ENCODE results near the gene OR10H4.
"Not testable (repeated sequence)": the region's sequence is repeated elsewhere in the genome, so short reads cannot be mapped to it uniquely, and the experiment has no call there.

DNA sequence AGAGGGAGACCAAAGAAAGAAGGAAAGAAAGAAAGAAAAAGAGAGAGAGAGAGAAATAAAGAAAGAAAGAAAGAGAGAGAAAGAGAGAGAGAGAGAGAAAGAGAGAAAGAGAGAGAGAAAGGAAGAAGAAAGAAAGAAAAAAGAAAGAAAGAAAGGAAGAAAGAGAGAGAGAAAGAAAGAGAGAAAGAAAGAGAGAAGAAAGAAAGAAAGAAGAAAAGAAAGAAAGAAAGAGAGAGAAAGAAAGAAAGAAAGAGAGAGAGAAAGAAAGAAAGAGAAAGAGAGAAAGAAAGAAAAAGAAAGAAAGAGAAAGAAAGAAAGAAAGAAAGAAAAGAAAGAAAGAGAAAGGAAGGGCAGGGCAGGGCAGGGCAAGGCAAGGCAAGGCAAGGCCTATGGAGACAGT lies 23.2 kb downstream of the OR10H4 start:
- not testable (repeated sequence) for TF ChIP-seq CTCF, POLR2A (IDR thresholded peaks at IDR 0.05)
